CD4-positive, alpha-beta T cell (primary cell): ENCODE data around the gene DPH1. TPM values are rescaled to one million over a fixed set of nuclear protein-coding genes. Genes with fewer than 3 reads are reported as not detected.
"Not testable (repeated sequence)": the region's sequence is repeated elsewhere in the genome, so short reads cannot be mapped to it uniquely, and the experiment has no call there.

Experiments used
- ATAC-seq: fragments of 200-7000 bp; cut with Tn5 transposase; one replicate; pipeline ENCODE4 v1.10.0; 2022; ENCODE audit warnings: mild to moderate bottlenecking; ENCODE audit not compliant: poor library complexity
- CTCF ChIA-PET: fragments of 350-600 bp; sonication (Branson Sonifier 250); formaldehyde crosslinking; loops from one replicate; lab custom pipeline; 2021; ENCODE audit warnings: antibody characterized with exemption, inconsistent platforms; lab: Charles Lee
- POLR2A ChIA-PET: fragments of 350-600 bp; sonication (Branson Sonifier 250); formaldehyde crosslinking; loops from one replicate; lab custom pipeline; 2021; ENCODE audit warnings: antibody characterized with exemption, inconsistent platforms; lab: Charles Lee
- DNase-seq, 14 experiments: peaks; one replicate each; pipeline ENCODE4 v3.0.0-alpha.2; 2013 to 2020; ENCODE audit warnings: mixed read lengths in 2 of 14
- H3K27ac ChIP-seq, 2 donors: one replicate each; pipeline versions ENCODE4 v1.5.1 to v1.7.0; 2013; ENCODE audit warnings: low read length in 2 of 2, low read depth in 1 of 2, mild to moderate bottlenecking in 1 of 2
- H3K27me3 ChIP-seq, 2 experiments: 1 replicate in 1 of 2; 2 replicates in 1 of 2; pipeline versions ENCODE4 v1.6.1 to v1.7.0; 2013; ENCODE audit warnings: low read length in 2 of 2, control low read depth in 1 of 2, mild to moderate bottlenecking in 1 of 2, moderate library complexity in 1 of 2; ENCODE audit not compliant: insufficient read depth in 2 of 2, control insufficient read depth in 1 of 2
- H3K36me3 ChIP-seq: one replicate; pipeline ENCODE4 v1.6.1; 2013; ENCODE audit warnings: low read length, control low read depth; ENCODE audit not compliant: insufficient read depth
- H3K4me1 ChIP-seq: one replicate; pipeline ENCODE4 v1.6.1; 2013; ENCODE audit warnings: low read length, control low read depth; ENCODE audit not compliant: insufficient read depth
- H3K4me3 ChIP-seq: one replicate; pipeline ENCODE4 v1.5.1; 2013; ENCODE audit warnings: mild to moderate bottlenecking, low read length, moderate library complexity
- H3K9me3 ChIP-seq, 2 experiments: 1 replicate in 1 of 2; 2 replicates in 1 of 2; pipeline versions ENCODE4 v1.6.1 to v1.7.0; 2013; ENCODE audit warnings: low read length in 2 of 2, mild to moderate bottlenecking in 2 of 2, control low read depth in 1 of 2, moderate library complexity in 1 of 2; ENCODE audit not compliant: control insufficient read depth in 1 of 2, insufficient read depth in 1 of 2
- H3K27ac Mint-ChIP-seq: one replicate; pipeline ENCODE4 v1.8.0; 2020; ENCODE audit warnings: mixed read lengths
- H3K27me3 Mint-ChIP-seq: one replicate; pipeline ENCODE4 v1.8.0; 2021; ENCODE audit warnings: mixed read lengths
- H3K36me3 Mint-ChIP-seq: one replicate; pipeline ENCODE4 v1.8.0; 2021; ENCODE audit warnings: low read depth, mixed read lengths
- H3K4me1 Mint-ChIP-seq: one replicate; pipeline ENCODE4 v1.8.0; 2021; ENCODE audit warnings: low read depth, mixed read lengths
- H3K4me3 Mint-ChIP-seq: one replicate; pipeline ENCODE4 v1.8.0; 2020; ENCODE audit warnings: mild to moderate bottlenecking, mixed read lengths
- H3K9me3 Mint-ChIP-seq: one replicate; pipeline ENCODE4 v1.8.0; 2020; ENCODE audit warnings: mixed read lengths
- CTCF ChIP-seq: fragments of 200-600 bp; IDR thresholded peaks from one replicate; pipeline ENCODE4 v1.8.0; 2022; ENCODE audit warnings: antibody characterized with exemption, mild to moderate bottlenecking
- intact Hi-C, 2 experiments: fragments of 100-400 bp; cut with DNase I in 1 of 2; cut with micrococcal nuclease in 1 of 2; formaldehyde crosslinking; loops; one replicate each; pipeline versions ENCODE4 v1.15.1 to v1.9.0; 2023 to 2025; cut with DNase I, micrococcal nuclease
- total RNA-seq, 174 experiments: library from RNA in 2 of 174; stranded (reverse) in 2 of 174; gene quantifications; one replicate each; pipeline ENCODE4 v1.2.3 and lab custom pipeline; 2021 to 2026

The DPH1 gene
- total RNA-seq, 2 experiments from 2014 or later, result 96.4 to 101 TPM

GRCh38 chr17:2012499-2012898, 17.5 kb upstream of the DPH1 start:
- ChIA-PET CTCF (no interaction called here), POLR2A (no interaction called here)
- no peaks in the 10 kb centered on the region for H3K36me3 Mint-ChIP-seq
- H3K4me1 Mint-ChIP-seq, result no peaks in the 10 kb centered on the region
- H3K4me3 Mint-ChIP-seq, result no peak overlapping the region
- Histone ChIP-seq H3K27me3 (peaks cover 0 to 10% of the 10 kb centered on the region in 2 experiments), H3K9me3 (no peaks in the 10 kb centered on the region), H3K27ac (no peak overlapping the region), H3K4me3 (no peak overlapping the region), H3K4me1 (no peaks in the 10 kb centered on the region), H3K36me3 (no peaks in the 10 kb centered on the region)
- DNase-seq (no peak), ATAC-seq (no peak)
- H3K27ac Mint-ChIP-seq, result no peak overlapping the region
- peaks cover 26% of the 10 kb centered on the region for H3K27me3 Mint-ChIP-seq
- no peak for TF ChIP-seq CTCF
- intact Hi-C loops, result no loop called here
- H3K9me3 Mint-ChIP-seq, result no peaks in the 10 kb centered on the region

DNA sequence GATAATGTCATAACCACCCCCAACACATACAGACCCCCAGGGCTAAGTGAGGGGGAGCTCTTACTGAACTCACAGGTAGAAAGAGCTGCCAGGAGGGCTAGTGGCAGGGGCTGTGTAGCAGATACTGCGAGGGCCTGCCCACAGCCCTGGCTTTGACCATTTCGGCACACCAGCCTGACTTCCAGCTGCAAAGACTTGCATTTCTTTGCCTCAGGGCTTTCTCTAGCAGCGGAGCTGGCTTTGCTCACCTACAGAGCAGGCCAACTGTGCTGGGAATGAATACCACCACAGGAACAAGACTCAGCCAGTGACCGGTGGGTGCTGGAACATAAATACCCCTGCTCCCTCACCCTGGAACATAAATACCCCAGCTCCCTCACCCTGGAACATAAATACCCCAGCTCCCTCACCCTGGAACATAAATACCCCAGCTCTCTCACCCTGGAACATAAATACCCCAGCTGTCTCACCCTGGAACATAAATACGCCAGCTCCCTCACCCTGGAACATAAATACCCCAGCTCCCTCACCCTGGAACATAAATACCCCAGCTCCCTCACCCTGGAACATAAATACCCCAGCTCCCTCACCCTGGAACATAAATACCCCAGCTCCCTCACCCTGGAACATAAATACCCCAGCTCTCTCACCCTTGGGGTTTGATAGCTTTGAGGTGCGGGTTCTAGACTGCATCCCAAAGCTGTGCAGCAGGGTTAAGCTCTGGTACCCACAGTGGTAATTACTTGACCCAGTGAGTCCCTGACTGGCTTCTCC, 16.5 kb upstream of the DPH1 start:
- DNase-seq, H3K9me3 Mint-ChIP-seq, intact Hi-C loops, H3K27ac ChIP-seq, ATAC-seq, H3K4me1 ChIP-seq, H3K4me3 Mint-ChIP-seq, H3K4me1 Mint-ChIP-seq, H3K36me3 Mint-ChIP-seq, H3K27ac Mint-ChIP-seq, CTCF ChIA-PET, H3K9me3 ChIP-seq, POLR2A ChIA-PET, H3K4me3 ChIP-seq, H3K36me3 ChIP-seq: not testable (repeated sequence)
- peaks cover 26% of the 10 kb centered on the region for H3K27me3 Mint-ChIP-seq
- H3K27me3 ChIP-seq, result peaks cover 0 to 14% of the 10 kb centered on the region in 2 experiments

DNA sequence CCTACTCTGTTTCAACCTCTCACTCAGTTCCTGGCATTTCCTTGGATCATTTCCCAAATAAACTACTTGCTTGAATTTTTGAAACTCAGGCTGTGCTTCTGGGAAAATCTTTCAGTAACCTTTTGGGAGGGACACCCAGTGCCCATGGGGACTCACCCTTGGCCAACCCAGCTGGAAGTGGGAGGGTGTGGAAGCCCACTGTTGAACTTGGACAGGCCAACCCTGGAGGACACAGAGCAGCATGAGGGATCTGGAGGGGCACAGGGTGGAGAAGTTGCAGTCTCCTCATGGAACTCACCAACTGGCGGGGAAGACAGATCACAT, 16.0 kb upstream of the DPH1 start:
- Mint-ChIP-seq H3K36me3 (no peaks in the 10 kb centered on the region), H3K4me1 (no peaks in the 10 kb centered on the region), H3K27me3 (peaks cover 27% of the 10 kb centered on the region), H3K27ac (no peak overlapping the region), H3K9me3 (no peaks in the 10 kb centered on the region), H3K4me3 (no peak overlapping the region)
- ATAC-seq, result no peak
- ChIA-PET POLR2A (no interaction called here), CTCF (no interaction called here)
- no peak for TF ChIP-seq CTCF
- Histone ChIP-seq H3K9me3 (no peaks in the 10 kb centered on the region), H3K27me3 (peaks cover 0 to 15% of the 10 kb centered on the region in 2 experiments), H3K4me1 (no peaks in the 10 kb centered on the region), H3K27ac (no peak overlapping the region), H3K4me3 (no peak overlapping the region), H3K36me3 (no peaks in the 10 kb centered on the region)
- no peak for DNase-seq
- intact Hi-C loops, result no loop called here

- H3K4me3 ChIP-seq, result no peak overlapping the region
- intact Hi-C loops, result no loop called here
- DNase-seq (no peak), ATAC-seq (no peak)
- H3K4me3 Mint-ChIP-seq, result no peak overlapping the region
- H3K9me3 ChIP-seq, result no peaks in the 10 kb centered on the region
- no peaks in the 10 kb centered on the region for H3K4me1 Mint-ChIP-seq
- H3K9me3 Mint-ChIP-seq, result no peaks in the 10 kb centered on the region
- H3K4me1 ChIP-seq, result no peaks in the 10 kb centered on the region
- H3K27me3 ChIP-seq, result peaks cover 0 to 19% of the 10 kb centered on the region in 2 experiments
- H3K27me3 Mint-ChIP-seq, result peaks cover 33% of the 10 kb centered on the region
- H3K27ac ChIP-seq, result no peak overlapping the region
- no peak overlapping the region for H3K27ac Mint-ChIP-seq
- ChIA-PET CTCF (no interaction called here), POLR2A (no interaction called here)
- no peaks in the 10 kb centered on the region for H3K36me3 ChIP-seq
- TF ChIP-seq CTCF, result no peak
- H3K36me3 Mint-ChIP-seq, result no peaks in the 10 kb centered on the region
These were observed 14.6 kb upstream of the DPH1 start for GRCh38 chr17:2015314-2015713.
